H1 (cell line): ENCODE results near the gene ST6GALNAC4. TPM values are rescaled to one million over a fixed set of nuclear protein-coding genes. Genes with fewer than 3 reads are reported as not detected.

Experiments used
- CTCF ChIA-PET: fragments of 300-600 bp; sonication (Branson Sonifier 250); formaldehyde crosslinking; loops from one replicate; lab custom pipeline; 2021; ENCODE audit not compliant: partially characterized antibody; lab: Charles Lee
- POLR2A ChIA-PET: fragments of 300-600 bp; sonication (Branson Sonifier 250); formaldehyde crosslinking; loops from one replicate; lab custom pipeline; 2021; ENCODE audit warnings: inconsistent platforms; ENCODE audit not compliant: partially characterized antibody; lab: Charles Lee
- DNase-seq, 2 experiments: peaks; one replicate each; pipeline versions ENCODE4 v3.0.0 to v3.0.0-alpha.2; 2010 to 2022; ENCODE audit warnings: low spot score in 2 of 2, low read depth in 1 of 2, mixed read lengths in 1 of 2
- FAIRE-seq: peaks from 2 replicates; lab custom pipeline; 2011; peaks lifted over from hg19 to GRCh38; lab: Jason Lieb, UNC
- H2AFZ ChIP-seq: 2 replicates; pipeline ENCODE4 v1.8.1; 2012; ENCODE audit warnings: low read length, inconsistent platforms
- H2AK5ac ChIP-seq: 2 replicates; pipeline ENCODE4 v1.6.1; 2013; ENCODE audit warnings: low read depth, low read length
- H2BK120ac ChIP-seq: replicated peaks from 2 replicates; pipeline ENCODE3; 2013; ENCODE audit warnings: low read depth, low read length, inconsistent platforms
- H2BK12ac ChIP-seq: 2 replicates; pipeline ENCODE4 v1.6.1; 2013; ENCODE audit warnings: low read depth, low read length
- H2BK15ac ChIP-seq: 2 replicates; pipeline ENCODE4 v1.6.1; 2013; ENCODE audit warnings: low read length
- H2BK20ac ChIP-seq: 2 replicates; pipeline ENCODE4 v1.6.1; 2013; ENCODE audit warnings: low read length
- H2BK5ac ChIP-seq: 2 replicates; pipeline ENCODE4 v1.6.1; 2013; ENCODE audit warnings: low read depth, low read length
- H3K14ac ChIP-seq: 2 replicates; pipeline ENCODE4 v1.6.1; 2013; ENCODE audit warnings: inconsistent platforms; ENCODE audit not compliant: insufficient read length
- H3K18ac ChIP-seq: 2 replicates; pipeline ENCODE4 v1.6.1; 2013; ENCODE audit warnings: low read length; ENCODE audit errors: extremely low read depth
- H3K23ac ChIP-seq: 2 replicates; pipeline ENCODE4 v1.6.1; 2013; ENCODE audit warnings: inconsistent platforms; ENCODE audit not compliant: insufficient read length
- H3K23me2 ChIP-seq: 2 replicates; pipeline ENCODE4 v1.6.1; 2013; ENCODE audit warnings: low read depth, low read length
- H3K27ac ChIP-seq: 2 replicates; pipeline ENCODE4 v1.6.1; 2011; ENCODE audit warnings: low read depth, low read length, inconsistent platforms
- H3K27me3 ChIP-seq, 4 experiments: replicated peaks in 1 of 4; 1 replicate in 1 of 4; 2 replicates in 3 of 4; pipeline versions ENCODE4 v1.6.1 to v1.8.1; 2011 to 2013; ENCODE audit warnings: low read length in 3 of 4, mild to moderate bottlenecking in 3 of 4, inconsistent platforms in 2 of 4, mixed read lengths in 2 of 4, moderate library complexity in 1 of 4; ENCODE audit not compliant: control insufficient read depth in 3 of 4, insufficient read depth in 3 of 4; ENCODE audit errors: extremely low read depth in 1 of 4
- H3K36me3 ChIP-seq, 4 experiments: 2 replicates each; pipeline versions ENCODE4 v1.6.1 to v1.8.1; 2011 to 2013; ENCODE audit warnings: mild to moderate bottlenecking in 4 of 4, low read length in 3 of 4, moderate library complexity in 2 of 4, control low read depth in 1 of 4, inconsistent platforms in 1 of 4; ENCODE audit not compliant: insufficient read depth in 4 of 4, control insufficient read depth in 2 of 4
- H3K4ac ChIP-seq: replicated peaks from 2 replicates; pipeline ENCODE3; 2013; ENCODE audit warnings: low read length, low read depth, mixed read lengths, inconsistent platforms; ENCODE audit not compliant: insufficient read length
- H3K4me1 ChIP-seq, 4 experiments: replicated peaks in 1 of 4; 1 replicate in 1 of 4; 2 replicates in 3 of 4; pipeline versions ENCODE4 v1.6.1 to v1.8.1; 2011 to 2013; ENCODE audit warnings: low read length in 3 of 4, inconsistent platforms in 2 of 4, mixed read lengths in 1 of 4; ENCODE audit not compliant: insufficient read depth in 4 of 4, control insufficient read depth in 3 of 4
- H3K4me2 ChIP-seq, 2 experiments: 2 replicates each; pipeline versions ENCODE4 v1.6.1 to v1.8.1; 2011 to 2013; ENCODE audit warnings: low read depth in 2 of 2, low read length in 2 of 2, control low read depth in 1 of 2, inconsistent platforms in 1 of 2, mild to moderate bottlenecking in 1 of 2; ENCODE audit not compliant: insufficient read depth in 1 of 2
- H3K4me3 ChIP-seq, 4 experiments: fragments of 200-600, 300-600 bp in 1 of 4; sonication (generic), shearing (Covaris generic), sonication (Bioruptor Twin) in 1 of 4; 2 replicates each; pipeline versions ENCODE4 v1.5.1 to v1.8.1; 2011 to 2016; ENCODE audit warnings: low read length in 4 of 4, low read depth in 3 of 4, control low read depth in 2 of 4, inconsistent platforms in 2 of 4, mild to moderate bottlenecking in 2 of 4, mixed read lengths in 1 of 4, moderate library complexity in 1 of 4; ENCODE audit not compliant: insufficient read depth in 2 of 4; ENCODE audit errors: extremely low read depth in 1 of 4
- H3K56ac ChIP-seq: replicated peaks from 2 replicates; pipeline ENCODE3; 2013; ENCODE audit warnings: low read depth, mild to moderate bottlenecking, mixed read lengths, low read length, inconsistent platforms; ENCODE audit not compliant: insufficient read length
- H3K79me1 ChIP-seq: 2 replicates; pipeline ENCODE4 v1.6.1; 2013; ENCODE audit warnings: low read depth, low read length, control low read depth
- H3K79me2 ChIP-seq, 2 experiments: 2 replicates each; pipeline versions ENCODE4 v1.6.1 to v1.8.1; 2012 to 2013; ENCODE audit warnings: low read length in 2 of 2, mild to moderate bottlenecking in 2 of 2, inconsistent platforms in 1 of 2; ENCODE audit not compliant: insufficient read depth in 2 of 2, control insufficient read depth in 1 of 2
- H3K9ac ChIP-seq, 4 experiments: replicated peaks in 1 of 4; 1 replicate in 1 of 4; 2 replicates in 3 of 4; pipeline versions ENCODE4 v1.6.1 to v1.8.1; 2011 to 2013; ENCODE audit warnings: low read depth in 3 of 4, low read length in 3 of 4, control low read depth in 2 of 4, mild to moderate bottlenecking in 2 of 4, moderate library complexity in 2 of 4, inconsistent platforms in 1 of 4; ENCODE audit errors: extremely low read depth in 1 of 4
- H3K9me3 ChIP-seq, 2 experiments: 2 replicates each; pipeline versions ENCODE4 v1.6.1 to v1.8.1; 2012 to 2013; ENCODE audit warnings: mild to moderate bottlenecking in 2 of 2, moderate library complexity in 2 of 2, control low read depth in 1 of 2, inconsistent platforms in 1 of 2, low read depth in 1 of 2, low read length in 1 of 2, mixed read lengths in 1 of 2; ENCODE audit not compliant: insufficient read depth in 2 of 2
- H4K20me1 ChIP-seq, 2 experiments: replicated peaks in 1 of 2; 2 replicates each; pipeline versions ENCODE3 to v1.8.1; 2011 to 2013; ENCODE audit warnings: inconsistent platforms in 2 of 2, low read length in 2 of 2, mild to moderate bottlenecking in 1 of 2; ENCODE audit not compliant: insufficient read depth in 2 of 2, control insufficient read depth in 1 of 2
- H4K5ac ChIP-seq: 2 replicates; pipeline ENCODE4 v1.6.1; 2013; ENCODE audit warnings: low read length, low read depth, mixed read lengths, inconsistent platforms; ENCODE audit not compliant: insufficient read length
- H4K8ac ChIP-seq: 2 replicates; pipeline ENCODE4 v1.8.0; 2013; ENCODE audit warnings: mild to moderate bottlenecking, moderate library complexity, low read length, inconsistent platforms; ENCODE audit not compliant: insufficient read depth; ENCODE audit errors: extremely low read depth
- H4K91ac ChIP-seq: replicated peaks from 2 replicates; pipeline ENCODE3; 2013; ENCODE audit warnings: low read length, mixed read lengths, inconsistent platforms; ENCODE audit not compliant: insufficient read length
- CBX5 ChIP-seq: fragments of 300-800, 300-1000 bp; sonication (generic); IDR thresholded peaks from 2 replicates; pipeline ENCODE4 v1.7.1; 2016; ENCODE audit warnings: antibody characterized with exemption, low read length, low read depth
- CEBPB ChIP-seq: IDR thresholded peaks from 2 replicates; pipeline ENCODE4 v1.6.1; 2012; ENCODE audit warnings: low read depth, low read length
- CREB1 ChIP-seq: IDR thresholded peaks from 2 replicates; pipeline ENCODE4 v1.6.1; 2012; ENCODE audit warnings: inconsistent platforms
- EP300 ChIP-seq, 2 experiments: IDR thresholded peaks; 1 replicate in 1 of 2; 2 replicates in 1 of 2; pipeline ENCODE4 v1.6.1; 2011 to 2012; ENCODE audit warnings: low read depth in 2 of 2, low read length in 2 of 2, mild to moderate bottlenecking in 2 of 2, borderline replicate concordance in 1 of 2, inconsistent platforms in 1 of 2, moderate library complexity in 1 of 2
- GABPA ChIP-seq: IDR thresholded peaks from 2 replicates; pipeline ENCODE4 v1.6.1; 2011; ENCODE audit warnings: mild to moderate bottlenecking, low read length, moderate library complexity, borderline replicate concordance; ENCODE audit not compliant: insufficient read depth
- KDM4A ChIP-seq: IDR thresholded peaks from one replicate; pipeline ENCODE4 v1.7.1; 2012; ENCODE audit warnings: low read depth, mild to moderate bottlenecking, moderate library complexity, low read length, inconsistent platforms; ENCODE audit not compliant: severe bottlenecking
- KDM5A ChIP-seq: fragments of 200-600 bp; IDR thresholded peaks from 2 replicates; pipeline ENCODE4 v1.7.1; 2012; ENCODE audit warnings: mild to moderate bottlenecking, low read length, inconsistent platforms, mixed read lengths
- NRF1 ChIP-seq: IDR thresholded peaks from 2 replicates; pipeline ENCODE4 v1.6.1; 2011; ENCODE audit warnings: mild to moderate bottlenecking, low read depth, low read length, improper control_type of control experiment
- PHF8 ChIP-seq: fragments of 200-600 bp; sonication (generic); conservative IDR thresholded peaks from 2 replicates; pipeline ENCODE4 v1.7.1; 2012; ENCODE audit warnings: low read depth, mild to moderate bottlenecking, inconsistent platforms, low read length, moderate library complexity
- RAD21 ChIP-seq, 2 experiments: IDR thresholded peaks in 1 of 2; conservative IDR thresholded peaks in 1 of 2; 2 replicates each; pipeline ENCODE4 v1.6.1; 2011; ENCODE audit warnings: low read depth in 2 of 2, low read length in 2 of 2, improper control_type of control experiment in 1 of 2, inconsistent platforms in 1 of 2, mild to moderate bottlenecking in 1 of 2, moderate library complexity in 1 of 2
- RBBP5 ChIP-seq: IDR thresholded peaks from 2 replicates; pipeline ENCODE4 v1.7.1; 2012; ENCODE audit warnings: low read depth, mild to moderate bottlenecking, inconsistent platforms, low read length, moderate library complexity, borderline replicate concordance
- SIN3A ChIP-seq, 2 experiments: IDR thresholded peaks in 1 of 2; conservative IDR thresholded peaks in 1 of 2; 2 replicates each; pipeline ENCODE4 v1.6.1; 2011 to 2012; ENCODE audit warnings: low read length in 2 of 2, improper control_type of control experiment in 1 of 2, low read depth in 1 of 2, mild to moderate bottlenecking in 1 of 2
- ZNF274 ChIP-seq: IDR thresholded peaks from 2 replicates; pipeline ENCODE4 v1.7.0; 2012; ENCODE audit warnings: low read length, borderline replicate concordance; ENCODE audit errors: extremely low read depth
- WGBS, 2 experiments: shearing (Covaris generic) in 1 of 2; methylation state at CpG; one replicate each; pipeline versions ENCODE4 v1.1.6 to v1.1.7; 2013 to 2015; ENCODE audit warnings: low lambda C conversion rate in 2 of 2, mixed read lengths in 2 of 2, inconsistent platforms in 1 of 2, low coverage in 1 of 2, missing lambda C conversion rate in 1 of 2; ENCODE audit not compliant: insufficient replicate concordance in 2 of 2, insufficient coverage in 1 of 2, insufficient read length in 1 of 2; ENCODE audit errors: extremely low coverage in 1 of 2, missing lambda C conversion rate in 1 of 2; 5-methylcytosine and 5-hydroxymethylcytosine counted together
- polyA plus RNA-seq, 7 experiments: library from polyadenylated mRNA; depleted of rRNA in 3 of 7; stranded (reverse) in 5 of 7; unstranded in 2 of 7; fragments of >200 nt in 5 of 7; fragments of 200-250 nt in 2 of 7; gene quantifications; 1 replicate in 5 of 7; 2 replicates in 1 of 7; 4 replicates in 1 of 7; pipeline versions ENCODE4 v1.2.1 to v1.2.3, GENCODE V29; 2011 to 2013; ENCODE audit warnings: missing spikeins in 2 of 7, mixed read lengths in 2 of 7
- total RNA-seq: library from RNA; stranded (reverse); fragmentation: NEBNext Ultra II Directional; extraction: Animal tissue kit (Norgen Biotek cat#: 25700); gene quantifications from 2 replicates; pipeline ENCODE4 v1.2.1, GENCODE V29; 2021

ST6GALNAC4 gene
- total and polyA plus RNA-seq, 2 of the 8 experiments (the other 6 are each of a cell fraction or from before 2014, with no cell fraction given), result 21.8 to 34.1 TPM

- WGBS, 2 experiments, result 95% methylated on average over 5 of the region's 5 CpGs; no CpG with 5 or more reads in 1 of the 2 experiments
- H3K4ac ChIP-seq, result no peak overlapping the region
- H3K14ac ChIP-seq, result no peak overlapping the region
- no peak overlapping the region for H4K8ac ChIP-seq
- no peak overlapping the region for H2AFZ ChIP-seq
- peaks cover 0 to 6% (median 0%) of the 10 kb centered on the region in 4 experiments; a peak in 1 of 8 replicates for H3K36me3 ChIP-seq
- H3K27me3 ChIP-seq, result peaks cover 0 to 9% (median 8%) of the 10 kb centered on the region in 4 experiments; a peak in 5 of 7 replicates
- no peak overlapping the region for H3K27ac ChIP-seq
- H3K9me3 ChIP-seq, result no peaks in the 10 kb centered on the region
- H4K5ac ChIP-seq, result no peak overlapping the region
- H2BK5ac ChIP-seq, result no peak overlapping the region
- H3K23me2 ChIP-seq, result peaks cover 5% of the 10 kb centered on the region
- no peak overlapping the region for H3K23ac ChIP-seq
- POLR2A ChIA-PET, result interaction anchor here (1.0 to 1.1 kb wide), 2 partner anchors 9 to 24 kb away, joined by 3 to 5 read pairs; no protein-coding TSS in a partner anchor
- CTCF ChIA-PET, result interaction anchor here (1.0 to 1.8 kb wide), 7 partner anchors 8 to 178 kb away, joined by 3 to 7 read pairs (median 4); partner anchors contain the start of gene TOR2A
- no peaks in the 10 kb centered on the region for H3K79me1 ChIP-seq
- no peak overlapping the region for H4K91ac ChIP-seq
- no peak overlapping the region for H2BK120ac ChIP-seq
- H3K18ac ChIP-seq, result no peak overlapping the region
- H2BK15ac ChIP-seq, result no peak overlapping the region
- no peak overlapping the region for H2AK5ac ChIP-seq
- H2BK20ac ChIP-seq, result no peak overlapping the region
- H3K4me1 ChIP-seq, result peaks cover 4 to 8% (median 7%) of the 10 kb centered on the region in 4 experiments
- H3K4me2 ChIP-seq, result no peak overlapping the region
- no peaks in the 10 kb centered on the region for H3K79me2 ChIP-seq
- H3K56ac ChIP-seq, result no peak overlapping the region
- DNase-seq, result no peak
- no peaks in the 10 kb centered on the region for H4K20me1 ChIP-seq
- H2BK12ac ChIP-seq, result no peak overlapping the region
- no peak for FAIRE-seq
- no peak overlapping the region for H3K4me3 ChIP-seq
- no peak overlapping the region for H3K9ac ChIP-seq
- TF ChIP-seq RAD21 (IDR thresholded peaks at IDR 0.05 in 1 of 2, conservative IDR thresholded peaks at IDR 0.05 in 1 of 2; ENCODE audit: low read depth in 2 of 2, low read length in 2 of 2), result no peak
- TF ChIP-seq NRF1, result no peak
- TF ChIP-seq KDM5A, result no peak
- TF ChIP-seq SIN3A (conservative IDR thresholded peaks at IDR 0.05 in 1 of 2, IDR thresholded peaks at IDR 0.05 in 1 of 2; ENCODE audit: low read depth in 1 of 2, low read length in 2 of 2), result no peak
- no peak for TF ChIP-seq ZNF274
- TF ChIP-seq GABPA, result no peak
- TF ChIP-seq CEBPB, result no peak
- no peak for TF ChIP-seq EP300 (IDR thresholded peaks at IDR 0.05; ENCODE audit: borderline replicate concordance in 1 of 2, low read depth in 2 of 2, low read length in 2 of 2)
- no peak for TF ChIP-seq KDM4A
- no peak for TF ChIP-seq CBX5
- TF ChIP-seq PHF8, result no peak
- TF ChIP-seq RBBP5, result no peak
- no peak for TF ChIP-seq CREB1
Observed at GRCh38 chr9:127912882-127913281, 4.0 kb downstream of the ST6GALNAC4 start.
